GM18868 (cell line): Measurements from ENCODE around the gene SYNJ2.
A peak's percentile ranks its signal among the peaks of the same experiment; 100 is the strongest.

ENCODE experiments used
- ATAC-seq: cut with Tn5 transposase; IDR thresholded peaks from one replicate; pipeline ENCODE4 v1.9.1; 2021; ENCODE audit warnings: mild to moderate bottlenecking, moderate library complexity; ENCODE audit not compliant: unreplicated experiment

The SYNJ2 gene

DNA sequence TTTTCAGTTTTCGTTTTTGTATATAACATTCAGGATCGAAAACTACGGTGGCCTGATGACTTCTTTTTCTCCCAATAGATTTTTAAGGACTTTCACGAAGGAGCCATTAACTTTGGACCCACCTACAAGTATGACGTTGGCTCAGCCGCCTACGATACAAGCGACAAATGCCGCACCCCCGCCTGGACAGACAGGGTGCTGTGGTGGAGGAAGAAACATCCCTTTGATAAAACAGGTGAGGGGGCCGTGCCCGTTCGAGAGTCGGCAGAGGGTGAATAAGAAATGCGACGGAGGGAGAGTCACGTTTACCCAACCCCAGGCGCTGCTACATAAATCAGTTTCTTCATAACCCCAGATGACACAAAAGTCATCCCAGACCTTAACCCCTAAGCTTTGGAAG, 94.9 kb downstream of the SYNJ2 start:
- ATAC-seq = no peak

DNA sequence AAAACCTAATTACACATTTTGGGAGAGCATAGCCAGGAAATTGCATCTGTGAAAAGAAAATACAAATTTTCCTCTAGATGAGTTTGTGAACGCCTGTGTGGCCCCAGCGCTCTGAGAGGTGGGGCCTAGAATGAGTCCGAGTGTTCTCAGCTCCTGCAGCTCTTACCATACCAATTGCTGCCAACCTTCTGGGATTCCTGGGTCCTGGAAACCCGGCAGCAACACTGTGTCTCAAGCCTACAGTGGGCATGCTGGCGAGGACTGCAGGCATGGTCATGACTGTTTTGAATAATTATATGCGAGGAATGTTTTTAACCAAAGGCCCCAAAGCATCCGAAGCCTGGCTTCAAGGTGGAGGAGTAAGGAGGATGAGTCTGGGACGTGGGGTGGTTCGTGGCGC, 96.0 kb downstream of the SYNJ2 start:
- no peak for ATAC-seq

DNA sequence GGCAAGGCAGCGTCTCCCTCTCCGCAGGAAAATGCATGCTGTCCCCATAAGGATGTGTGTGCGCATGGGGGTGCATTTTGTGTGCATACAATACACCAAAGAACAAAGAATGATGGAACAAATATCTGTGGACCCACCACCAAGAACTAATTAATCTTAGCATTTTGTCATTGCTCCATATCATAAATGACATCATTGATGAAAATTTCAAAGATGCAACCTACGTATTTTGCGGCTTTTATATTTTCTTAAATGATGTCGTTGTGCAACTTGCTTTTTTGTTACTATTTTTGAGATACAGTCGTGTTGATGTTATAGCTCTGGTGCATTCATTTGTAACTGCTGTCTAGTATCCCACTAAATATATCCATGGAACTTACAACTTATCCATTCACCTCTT, 96.7 kb downstream of the SYNJ2 start:
- ATAC-seq = no peak

DNA sequence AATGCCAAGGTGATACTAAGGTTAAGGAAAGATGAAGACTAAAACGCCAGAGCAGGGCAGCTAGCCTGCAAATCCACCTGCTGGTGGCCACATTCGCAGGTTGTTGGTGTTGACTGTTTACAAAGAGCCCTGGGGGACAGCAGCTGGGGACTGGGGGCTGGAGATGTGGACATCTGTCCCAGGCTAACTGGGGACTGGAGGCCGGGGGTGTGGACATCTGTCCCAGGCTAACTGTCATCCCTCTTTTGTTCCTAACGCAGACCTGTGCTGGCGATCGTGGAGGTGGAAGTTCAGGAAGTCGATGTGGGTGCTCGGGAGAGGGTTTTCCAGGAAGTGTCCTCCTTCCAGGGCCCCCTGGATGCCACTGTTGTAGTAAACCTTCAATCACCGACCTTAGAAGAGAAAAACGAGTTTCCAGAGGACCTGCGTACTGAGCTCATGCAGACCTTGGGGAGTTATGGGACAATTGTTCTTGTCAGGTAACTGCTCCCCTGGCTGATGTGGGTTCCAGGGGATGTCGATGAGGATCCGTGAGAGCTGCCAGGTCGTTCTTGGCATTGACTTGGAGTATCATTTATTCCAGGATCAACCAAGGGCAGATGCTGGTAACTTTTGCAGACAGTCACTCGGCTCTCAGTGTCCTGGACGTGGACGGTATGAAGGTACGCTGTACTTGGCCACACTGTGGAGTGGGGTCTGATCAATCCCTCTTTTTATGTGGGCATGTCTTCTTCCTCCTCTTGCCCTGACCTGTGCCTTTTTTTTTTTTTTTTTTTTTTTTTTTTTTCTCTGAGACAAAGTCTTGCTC, 99.4 kb downstream of the SYNJ2 start:
- ATAC-seq = no peak

DNA sequence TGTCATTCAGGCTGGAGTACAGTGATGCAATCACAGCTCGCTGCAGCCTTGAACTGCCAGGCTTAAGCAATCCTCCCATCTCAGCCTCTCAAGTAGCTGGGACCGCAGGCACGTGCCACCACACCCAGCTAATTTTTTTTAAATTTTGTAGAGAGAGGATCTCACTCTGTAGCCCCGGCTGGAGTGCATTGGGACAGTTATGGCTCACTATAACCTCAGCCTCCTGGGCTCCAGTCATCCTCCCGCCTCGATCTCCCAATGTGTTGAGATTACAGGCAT, 99.9 kb downstream of the SYNJ2 start:
- ATAC-seq = no peak

DNA sequence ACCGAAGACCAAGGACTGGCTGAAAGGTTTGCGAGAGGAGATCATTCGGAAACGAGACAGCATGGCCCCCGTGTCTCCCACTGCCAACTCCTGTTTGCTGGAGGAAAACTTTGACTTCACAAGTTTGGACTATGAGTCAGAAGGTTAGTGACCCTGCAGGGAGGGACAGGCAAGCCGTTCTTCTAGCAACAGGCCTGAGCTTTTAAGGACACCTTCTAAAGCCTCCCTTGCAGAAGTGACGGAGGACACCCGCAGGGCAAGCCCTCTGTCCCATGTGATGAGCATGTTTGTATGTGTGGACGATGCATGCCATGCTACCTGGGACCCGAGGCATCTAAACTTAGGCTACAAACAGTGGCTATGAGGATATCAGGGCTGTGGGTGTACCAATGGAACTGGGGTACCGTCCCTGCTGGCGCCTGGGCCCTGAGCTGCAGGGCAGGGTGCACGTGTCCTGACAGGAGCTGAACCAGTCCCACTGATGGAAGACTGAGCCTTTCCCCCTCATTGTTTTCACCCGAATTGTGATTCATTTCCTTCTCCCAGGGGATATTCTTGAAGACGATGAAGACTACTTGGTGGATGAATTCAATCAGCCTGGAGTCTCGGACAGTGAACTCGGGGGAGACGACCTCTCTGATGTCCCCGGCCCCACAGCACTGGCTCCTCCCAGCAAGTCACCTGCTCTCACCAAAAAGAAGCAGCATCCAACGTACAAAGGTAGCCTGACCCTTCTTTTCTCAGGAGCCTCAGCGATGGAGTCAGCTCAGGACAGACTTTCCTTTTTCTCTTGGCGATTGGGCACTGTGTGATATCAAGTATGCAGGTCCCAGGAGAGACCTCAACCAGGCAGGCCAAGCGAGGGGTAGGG, 102.0 kb downstream of the SYNJ2 start:
- no peak for ATAC-seq

DNA sequence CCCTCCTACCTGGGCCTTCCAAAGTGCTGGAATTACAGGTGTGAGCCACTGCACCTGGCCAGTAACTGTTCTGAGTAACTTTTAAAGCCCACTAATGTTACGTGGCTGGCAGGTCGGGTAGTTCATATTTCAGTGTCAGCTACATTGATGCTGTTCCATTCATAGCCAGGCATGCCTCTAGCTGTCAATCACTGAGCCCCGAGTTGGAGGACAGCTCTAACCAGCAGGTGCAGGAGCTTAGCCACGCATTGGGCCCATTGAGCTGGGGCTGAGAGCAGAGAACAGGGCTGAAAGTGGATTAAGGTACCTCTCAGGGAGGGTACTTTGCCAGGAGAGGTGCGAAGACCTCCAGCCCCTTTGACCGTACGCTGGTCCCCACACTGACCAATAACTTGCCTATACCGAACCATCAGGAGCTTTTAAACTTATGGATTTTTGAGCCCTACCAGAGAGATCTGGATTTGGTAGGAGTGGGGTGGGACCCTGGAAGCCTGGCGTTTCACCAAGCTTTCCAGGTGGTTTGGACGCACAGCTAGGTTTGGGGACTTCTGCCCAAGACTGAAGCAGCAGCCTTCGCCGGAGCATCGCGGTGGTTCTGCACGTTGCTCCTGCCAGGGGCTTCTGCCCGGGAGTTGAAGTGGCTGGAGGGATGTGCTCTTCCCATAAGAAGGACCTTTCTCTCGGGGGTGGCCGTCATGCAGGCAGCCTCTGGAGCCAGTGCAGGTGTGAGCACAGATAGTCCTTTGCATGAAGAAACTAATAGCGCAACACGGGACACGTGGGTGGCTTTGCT, 103.8 kb downstream of the SYNJ2 start:
- ATAC-seq = no peak

DNA sequence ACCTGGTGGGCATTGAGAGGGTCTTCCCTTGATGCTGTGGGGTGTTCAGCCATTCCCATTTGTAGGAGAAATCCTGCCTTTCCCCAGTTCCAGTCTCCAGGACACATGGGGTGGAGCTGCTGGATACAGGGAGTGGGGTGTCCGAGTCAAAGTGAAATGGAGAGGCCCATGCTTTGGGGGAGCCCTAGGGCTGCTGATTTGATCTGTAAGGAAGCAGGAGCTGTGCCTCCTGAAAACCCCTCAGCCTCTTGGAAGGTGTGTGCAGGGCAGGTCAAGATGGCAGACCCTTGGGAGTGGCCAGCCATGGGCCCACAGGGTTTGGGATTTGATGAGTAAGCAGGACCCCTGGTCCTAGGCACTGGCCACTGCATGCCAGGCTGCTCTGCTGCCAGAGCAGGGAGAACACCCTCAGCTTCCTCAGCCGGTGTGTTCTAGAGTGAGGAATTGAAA, 104.4 kb downstream of the SYNJ2 start:
- no peak for ATAC-seq

DNA sequence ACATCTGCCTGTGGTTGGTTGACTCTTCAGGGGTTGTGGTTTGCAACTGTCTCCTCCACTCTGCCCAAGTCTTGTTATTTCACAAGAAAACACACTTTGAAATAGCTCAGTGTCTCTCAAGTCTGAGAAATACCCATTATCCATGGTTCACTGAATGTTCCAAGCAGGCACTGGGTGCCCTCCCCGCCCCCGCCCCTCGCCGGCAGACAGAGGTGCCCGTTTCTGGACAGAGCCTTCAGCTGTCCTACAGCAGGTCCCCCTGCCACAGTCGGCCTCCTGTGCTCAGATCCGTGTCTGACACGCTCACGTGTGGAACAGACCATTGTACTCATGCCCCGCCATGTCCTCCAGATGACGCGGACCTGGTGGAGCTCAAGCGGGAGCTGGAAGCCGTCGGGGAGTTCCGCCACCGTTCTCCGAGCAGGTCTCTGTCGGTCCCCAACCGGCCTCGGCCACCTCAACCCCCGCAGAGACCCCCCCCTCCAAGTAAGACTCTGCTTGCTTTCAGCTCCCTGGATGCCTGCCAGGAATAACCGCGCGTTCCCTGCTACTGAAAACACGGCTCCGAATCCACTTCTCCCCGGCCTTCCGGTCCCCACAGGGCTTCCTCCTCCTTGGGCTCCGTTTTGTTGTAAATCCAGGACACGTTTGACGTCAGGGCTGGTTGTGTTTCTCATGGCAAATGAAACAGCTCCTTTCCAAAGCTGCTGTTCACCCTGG, 105.0 kb downstream of the SYNJ2 start:
- ATAC-seq = peak; percentile 87

DNA sequence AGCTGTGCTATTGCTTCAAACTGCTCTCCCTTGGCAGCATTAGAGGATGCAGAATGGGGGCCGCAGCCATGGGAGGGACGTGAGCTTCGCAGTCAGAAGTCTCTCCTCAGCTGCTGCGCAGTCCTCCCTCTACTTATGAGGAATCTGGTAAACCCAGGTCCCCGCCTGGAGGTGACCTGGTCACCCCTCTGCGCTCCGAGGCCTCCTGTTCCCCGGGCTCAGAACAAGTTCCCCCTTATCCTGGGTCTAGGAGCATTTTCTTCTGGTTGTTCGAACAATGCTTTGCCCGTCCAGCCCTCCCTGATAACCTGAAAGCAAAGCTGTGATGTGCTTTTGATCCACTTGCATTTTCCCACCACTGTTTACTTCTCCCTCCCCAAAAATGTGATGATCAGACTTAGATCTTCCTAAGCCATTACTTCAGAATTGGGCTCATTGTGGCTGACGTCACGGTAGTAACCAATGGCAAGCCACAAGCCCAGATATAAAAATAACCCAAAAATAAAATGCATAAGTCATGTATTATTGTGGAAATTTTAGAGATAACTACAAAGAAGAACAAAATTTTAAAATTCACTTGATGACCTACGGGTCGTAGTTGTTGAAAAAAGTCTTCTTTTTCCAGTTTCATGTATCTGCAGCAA, 105.7 kb downstream of the SYNJ2 start:
- no peak for ATAC-seq

DNA sequence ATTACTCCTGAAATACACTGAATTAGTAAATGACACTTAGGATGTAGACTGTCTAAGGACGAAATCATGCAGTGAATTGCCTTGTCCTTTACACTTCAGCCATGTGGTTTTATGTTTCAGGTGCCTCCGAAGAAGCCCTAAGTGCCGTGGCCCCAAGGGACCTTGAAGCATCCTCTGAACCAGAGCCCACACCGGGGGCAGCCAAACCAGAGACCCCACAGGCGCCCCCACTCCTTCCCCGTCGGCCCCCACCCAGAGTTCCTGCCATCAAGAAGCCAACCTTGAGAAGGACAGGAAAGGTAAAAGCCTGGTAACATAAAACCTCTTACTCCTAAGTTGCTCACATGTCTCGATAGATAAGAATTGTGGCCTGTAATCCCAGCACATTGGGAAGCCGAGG, 111.1 kb downstream of the SYNJ2 start:
- no peak for ATAC-seq

DNA sequence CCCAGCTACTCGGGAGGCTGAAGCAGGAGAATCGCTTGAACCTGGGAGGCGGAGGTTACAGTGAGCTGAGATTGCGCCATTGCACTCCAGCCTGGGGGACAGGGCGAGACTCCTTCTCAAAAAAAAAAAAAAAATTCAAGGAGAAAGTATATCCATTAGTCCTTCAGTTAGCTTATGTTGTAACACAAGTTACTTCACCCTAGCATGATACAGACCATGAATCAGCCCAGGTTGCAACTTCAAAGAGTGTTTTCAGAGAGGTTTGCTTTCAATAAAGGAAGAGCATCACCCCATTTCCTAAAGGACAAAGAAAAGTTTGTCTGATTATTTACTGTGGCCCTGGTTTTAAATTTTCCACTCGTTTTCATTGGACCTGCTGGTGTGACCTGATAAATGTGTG, 113.4 kb downstream of the SYNJ2 start:
- ATAC-seq = no peak

DNA sequence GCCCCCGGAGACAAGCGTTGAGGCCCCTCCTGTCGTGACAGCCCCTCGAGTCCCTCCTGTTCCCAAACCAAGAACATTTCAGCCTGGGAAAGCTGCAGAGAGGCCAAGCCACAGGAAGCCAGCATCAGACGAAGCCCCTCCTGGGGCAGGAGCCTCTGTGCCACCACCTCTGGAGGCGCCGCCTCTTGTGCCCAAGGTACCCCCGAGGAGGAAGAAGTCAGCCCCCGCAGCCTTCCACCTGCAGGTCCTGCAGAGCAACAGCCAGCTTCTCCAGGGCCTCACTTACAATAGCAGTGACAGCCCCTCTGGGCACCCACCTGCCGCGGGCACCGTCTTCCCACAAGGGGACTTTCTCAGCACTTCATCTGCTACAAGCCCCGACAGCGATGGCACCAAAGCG, 114.0 kb downstream of the SYNJ2 start:
- no peak for ATAC-seq

DNA sequence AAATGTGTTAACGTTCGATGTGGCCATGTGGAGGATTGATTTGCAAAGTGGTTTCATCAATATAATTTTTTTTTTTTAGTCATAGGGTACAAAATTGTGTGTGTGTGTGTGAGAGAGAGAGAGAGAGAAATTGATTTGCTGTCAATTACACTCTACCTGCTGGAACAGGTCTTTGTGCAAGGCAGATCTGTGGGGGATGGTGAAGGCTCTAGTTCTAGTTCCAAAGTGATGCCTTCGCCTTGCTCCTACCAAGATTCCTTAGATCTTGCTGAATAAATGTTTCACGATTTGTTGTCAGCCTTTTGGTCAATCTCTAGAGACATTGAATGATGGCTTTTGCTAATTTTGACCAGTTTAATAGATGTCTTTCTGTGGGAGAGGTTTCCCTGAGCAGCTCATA, 121.6 kb downstream of the SYNJ2 start:
- no peak for ATAC-seq

DNA sequence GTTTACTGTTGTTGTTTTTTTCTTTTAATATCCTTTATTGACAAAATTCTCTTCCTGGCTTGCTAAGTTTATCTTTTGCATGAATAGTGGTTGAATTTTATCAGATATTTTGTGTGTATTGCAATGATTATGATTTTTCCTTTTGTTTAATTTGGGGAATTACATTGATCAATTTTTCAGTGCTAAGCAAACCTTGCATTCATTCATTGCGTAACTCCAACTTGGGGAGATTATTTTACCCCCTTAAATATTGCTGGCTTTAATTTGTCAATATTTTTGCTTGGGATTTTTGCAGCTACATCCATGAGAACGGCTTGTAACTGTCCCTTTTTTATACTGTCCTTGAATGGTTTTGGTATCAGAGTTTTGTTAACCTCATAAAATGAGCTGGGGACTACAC, 123.0 kb downstream of the SYNJ2 start:
- ATAC-seq = no peak

DNA sequence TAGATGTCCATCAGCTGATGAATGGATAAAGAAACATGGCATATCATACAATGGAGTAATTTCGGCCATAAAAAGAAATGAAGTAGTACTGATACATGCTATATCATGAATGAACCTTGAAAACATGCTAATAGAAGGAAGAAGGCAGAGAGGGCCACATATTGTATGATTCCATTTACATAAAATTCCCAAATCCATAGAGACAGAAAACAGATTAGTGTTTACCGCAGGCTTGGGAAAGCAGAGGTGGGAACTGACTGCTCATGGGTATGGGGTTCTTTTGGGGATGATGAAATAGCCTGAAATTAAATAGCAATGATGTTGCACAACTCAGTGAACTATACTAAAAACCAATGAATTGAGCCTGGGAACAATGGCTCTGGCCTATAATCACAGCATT, 128.1 kb downstream of the SYNJ2 start:
- no peak for ATAC-seq

DNA sequence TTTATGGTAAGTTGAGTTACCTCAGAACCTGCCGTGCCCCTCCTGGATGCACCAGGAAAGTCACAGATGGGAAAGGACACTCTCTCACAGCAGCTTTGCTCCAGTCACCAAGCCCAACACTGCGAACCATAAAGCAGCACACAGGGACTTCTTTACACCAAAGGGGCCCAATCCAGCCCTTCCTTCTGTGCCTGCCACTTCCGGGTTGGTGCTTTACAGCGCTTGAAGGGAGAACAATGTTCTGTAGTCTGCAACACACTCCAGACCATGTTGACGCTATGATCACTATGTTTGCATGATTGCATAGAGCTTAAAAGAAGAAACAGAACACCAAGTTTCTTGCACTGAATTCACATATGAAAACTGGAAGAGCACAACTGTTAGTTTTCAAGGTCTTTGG, 129.3 kb downstream of the SYNJ2 start:
- ATAC-seq = no peak

DNA sequence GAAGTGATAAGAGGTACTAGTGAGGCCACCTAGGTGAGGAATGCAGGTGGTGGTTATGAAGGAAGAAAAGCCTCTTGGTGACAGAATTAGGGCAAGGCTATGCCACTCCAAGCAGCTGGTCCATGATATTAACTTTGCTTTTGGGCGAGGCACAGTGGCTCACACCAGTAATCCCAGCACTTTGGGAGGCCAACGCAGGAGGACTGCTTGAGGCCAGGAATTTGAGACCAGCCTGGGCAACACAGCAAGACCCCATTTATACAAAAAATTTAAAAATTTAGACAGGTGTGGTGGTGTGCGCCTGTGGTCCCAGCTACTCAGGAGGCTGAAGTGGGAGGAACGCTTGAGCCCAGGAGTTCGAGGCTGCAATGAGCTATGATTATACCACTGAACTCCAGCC, 130.3 kb downstream of the SYNJ2 start:
- no peak for ATAC-seq

DNA sequence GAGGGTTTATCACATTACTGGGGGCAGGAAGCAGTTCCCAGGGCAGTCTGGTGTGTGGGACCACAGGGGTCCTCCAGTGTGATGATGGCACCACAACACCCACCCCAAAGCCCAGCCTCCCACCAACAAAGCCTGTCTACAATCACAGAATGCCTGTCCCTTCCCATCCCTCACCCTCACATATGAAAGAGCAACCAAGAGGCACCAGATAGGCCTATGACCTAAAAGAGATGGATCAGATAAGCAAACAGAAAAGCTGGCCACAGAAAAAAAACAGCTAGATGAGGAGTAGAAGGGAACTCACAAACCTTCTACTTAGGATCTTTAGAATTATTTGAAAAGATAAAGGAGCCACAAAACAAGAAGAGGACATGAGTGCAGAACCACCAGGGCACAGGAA, 132.1 kb downstream of the SYNJ2 start:
- no peak for ATAC-seq

DNA sequence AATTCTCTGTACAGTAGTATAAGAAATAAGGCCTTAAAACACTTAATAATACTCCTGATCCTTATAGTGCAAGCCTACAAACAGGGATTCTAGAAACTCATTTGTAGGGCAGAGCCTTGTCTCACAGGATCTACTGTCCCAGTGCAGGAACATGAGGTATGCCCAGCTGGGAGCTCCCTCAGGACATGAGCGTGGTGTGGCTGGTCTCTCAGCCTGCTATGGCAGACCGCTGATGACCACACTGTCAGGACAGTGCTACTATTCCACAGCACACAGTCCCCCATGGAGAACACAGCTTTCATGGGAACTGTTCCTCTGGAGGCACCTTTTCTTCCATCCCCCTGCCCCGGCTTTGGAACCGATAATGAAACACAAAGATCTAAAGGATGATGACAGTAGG, 133.4 kb downstream of the SYNJ2 start:
- no peak for ATAC-seq

DNA sequence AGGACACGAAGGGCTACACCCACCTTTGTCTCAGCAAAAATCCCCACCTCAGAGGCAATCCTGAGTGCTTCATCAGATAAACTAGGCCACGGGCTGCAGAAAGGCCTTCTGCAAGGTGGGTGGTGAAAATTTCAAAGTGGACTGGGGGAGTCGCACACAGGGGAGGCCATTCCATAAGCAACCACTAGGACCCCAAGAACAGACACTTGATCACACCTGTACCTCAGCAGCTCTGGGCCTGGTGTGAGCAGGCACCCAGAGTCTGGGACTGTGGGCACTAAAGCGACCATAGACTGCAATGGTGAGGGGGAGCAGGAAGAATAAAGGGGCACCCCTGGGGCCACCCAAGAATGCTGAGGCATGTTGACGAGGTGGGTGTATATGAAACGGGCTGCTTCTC, 133.8 kb downstream of the SYNJ2 start:
- no peak for ATAC-seq
